Gastroesophageal sphincter (tissue), 3 donors: Measurements from ENCODE around the gene NGDN.

Source experiments
- CTCF ChIP-seq, 4 experiments: fragments of 200-600 bp in 2 of 4; fragments of 450-650 bp in 2 of 4; sonication (generic) in 1 of 4; IDR thresholded peaks; one replicate each; pipeline ENCODE4 v1.5.1; 2017 to 2019; ENCODE audit warnings: antibody characterized with exemption in 4 of 4, mild to moderate bottlenecking in 2 of 4, moderate library complexity in 2 of 4
- POLR2A ChIP-seq, 2 donors: fragments of 450-650 bp; IDR thresholded peaks; one replicate each; pipeline ENCODE4 v1.6.1; 2017; ENCODE audit warnings: antibody characterized with exemption in 2 of 2, mild to moderate bottlenecking in 2 of 2, moderate library complexity in 1 of 2
- POLR2AphosphoS5 ChIP-seq: sonication (generic); formaldehyde crosslinking; IDR thresholded peaks from one replicate; pipeline ENCODE4 v1.6.1; 2017; ENCODE audit warnings: antibody characterized with exemption

- TF ChIP-seq POLR2A (IDR thresholded peaks at IDR 0.05) (no peak), CTCF (IDR thresholded peaks at IDR 0.05) (no peak), POLR2AphosphoS5 (no peak)
Observed at GRCh38 chr14:23428686-23429495, 40.6 kb upstream of the NGDN start.
